Immature natural killer cell (primary cell): ENCODE measurements around the gene UBE2J2. TPM values are rescaled to one million over a fixed set of nuclear protein-coding genes. Genes with fewer than 3 reads are reported as not detected.

Source experiments
- DNase-seq, 3 donors: peaks; one replicate each; pipeline ENCODE4 v3.0.0; 2022; ENCODE audit warnings: mixed read lengths in 1 of 3
- H3K27ac Mint-ChIP-seq, 6 donors: one replicate each; pipeline ENCODE4 v1.8.0; 2020; ENCODE audit warnings: mixed read lengths in 6 of 6, mild to moderate bottlenecking in 5 of 6, inconsistent platforms in 4 of 6, moderate library complexity in 3 of 6
- H3K27me3 Mint-ChIP-seq, 3 donors: one replicate each; pipeline ENCODE4 v1.8.0; 2020 to 2021; ENCODE audit warnings: low read depth in 3 of 3, mild to moderate bottlenecking in 3 of 3, mixed read lengths in 3 of 3, moderate library complexity in 3 of 3, inconsistent platforms in 1 of 3
- H3K36me3 Mint-ChIP-seq, 3 donors: one replicate each; pipeline ENCODE4 v1.8.0; 2020; ENCODE audit warnings: mixed read lengths in 3 of 3, inconsistent platforms in 2 of 3, mild to moderate bottlenecking in 2 of 3
- H3K4me1 Mint-ChIP-seq, 2 donors: one replicate each; pipeline ENCODE4 v1.8.0; 2020; ENCODE audit warnings: inconsistent platforms in 2 of 2, mild to moderate bottlenecking in 2 of 2, mixed read lengths in 2 of 2, moderate library complexity in 1 of 2
- H3K4me3 Mint-ChIP-seq, 5 donors: one replicate each; pipeline ENCODE4 v1.8.0; 2020; ENCODE audit warnings: mild to moderate bottlenecking in 5 of 5, mixed read lengths in 5 of 5, inconsistent platforms in 3 of 5, moderate library complexity in 3 of 5
- H3K9me3 Mint-ChIP-seq, 6 donors: one replicate each; pipeline ENCODE4 v1.8.0; 2020; ENCODE audit warnings: mild to moderate bottlenecking in 6 of 6, mixed read lengths in 6 of 6, inconsistent platforms in 4 of 6, moderate library complexity in 3 of 6
- polyA plus RNA-seq, 3 donors: library from polyadenylated mRNA; unstranded; fragments of 300-500 nt; fragmentation: Illumina TruSeq; gene quantifications; one replicate each; pipeline ENCODE4 v1.2.3, GENCODE V29; 2021

Gene UBE2J2
- polyA plus RNA-seq, 3 donors from 2014 or later, result 77.8 to 105 (median 83.9) TPM

DNA sequence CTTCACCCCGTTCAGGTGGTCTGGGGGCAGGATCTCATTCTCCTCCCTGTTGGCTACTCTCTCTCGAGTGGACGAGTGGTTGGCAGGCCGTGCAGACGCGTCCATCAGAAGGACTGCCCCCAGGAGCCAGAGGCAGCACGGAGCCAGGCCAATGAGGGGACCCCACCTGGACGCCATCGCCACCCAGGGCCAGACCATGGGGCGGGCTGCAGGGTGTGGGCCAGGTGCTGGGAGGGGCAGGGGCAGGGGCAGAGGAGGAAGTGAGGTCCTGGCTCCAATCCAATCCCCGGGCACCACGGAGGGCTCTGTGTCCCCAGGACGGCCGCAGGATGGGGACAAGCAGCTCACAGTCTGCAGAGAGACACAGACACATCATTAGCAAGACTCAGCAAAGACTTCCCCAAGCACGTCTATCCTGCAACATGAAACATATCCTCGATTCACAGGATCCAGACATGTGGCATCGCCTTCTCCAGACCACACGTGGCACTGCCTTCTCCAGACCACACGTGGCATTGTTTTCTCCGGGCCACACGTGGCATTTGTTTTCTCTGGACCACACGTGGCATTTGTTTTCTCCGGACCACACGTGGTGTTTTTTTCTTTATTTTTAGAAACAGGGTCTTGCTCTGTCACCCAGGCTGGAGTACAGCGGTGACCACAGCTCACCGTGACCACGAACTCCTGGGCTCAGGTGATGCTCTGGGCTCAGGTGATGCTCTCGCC, 44.9 kb downstream of the UBE2J2 start:
- peaks cover 8 to 24% (median 8%) of the 10 kb centered on the region in 3 donors for H3K27me3 Mint-ChIP-seq
- peak overlapping the region in 1 of 5 donors; percentile 92 for H3K4me3 Mint-ChIP-seq
- no peaks in the 10 kb centered on the region for H3K9me3 Mint-ChIP-seq
- no peak for DNase-seq
- peaks cover 9 to 15% (median 9%) of the 10 kb centered on the region in 3 donors for H3K36me3 Mint-ChIP-seq
- H3K27ac Mint-ChIP-seq, result peak overlapping the region in 1 of 6 donors; percentile 26
- H3K4me1 Mint-ChIP-seq, result peaks cover 38 to 49% of the 10 kb centered on the region in 2 donors

- Mint-ChIP-seq H3K27ac (no peak overlapping the region), H3K9me3 (no peaks in the 10 kb centered on the region), H3K4me1 (peaks cover 38 to 46% of the 10 kb centered on the region in 2 donors), H3K36me3 (peaks cover 10 to 13% (median 11%) of the 10 kb centered on the region in 3 donors), H3K27me3 (peaks cover 5 to 19% (median 5%) of the 10 kb centered on the region in 3 donors), H3K4me3 (no peak overlapping the region)
- DNase-seq, result no peak
Measured at GRCh38 chr1:1228187-1228586, 45.5 kb downstream of the UBE2J2 start.

DNA sequence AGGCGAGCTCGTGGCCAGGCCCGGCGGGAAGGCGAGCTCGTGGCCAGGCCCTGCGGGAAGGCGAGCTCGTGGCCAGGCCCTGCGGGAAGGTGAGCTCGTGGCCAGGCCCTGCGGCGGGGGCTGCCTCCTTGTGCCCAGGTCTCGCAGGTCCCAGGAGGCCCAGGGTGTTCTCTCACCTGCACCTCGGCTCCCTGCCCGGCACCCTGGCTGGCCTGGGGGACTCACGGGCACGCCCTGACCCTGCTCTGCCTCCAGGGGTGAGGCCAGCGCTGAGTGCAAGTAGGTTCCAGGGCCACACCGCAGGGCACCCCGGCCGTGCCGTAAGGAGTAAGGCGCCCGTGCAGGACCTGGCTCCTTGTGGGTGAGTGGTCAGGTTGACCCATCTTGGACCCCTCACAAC, 46.3 kb downstream of the UBE2J2 start:
- Mint-ChIP-seq H3K27ac (no peak overlapping the region), H3K27me3 (peaks cover 5 to 24% (median 7%) of the 10 kb centered on the region in 3 donors), H3K9me3 (no peaks in the 10 kb centered on the region), H3K4me3 (no peak overlapping the region), H3K4me1 (peaks cover 46 to 53% of the 10 kb centered on the region in 2 donors), H3K36me3 (peaks cover 15 to 18% (median 17%) of the 10 kb centered on the region in 3 donors)
- DNase-seq, result no peak

- no peaks in the 10 kb centered on the region for H3K9me3 Mint-ChIP-seq
- peaks cover 15 to 20% (median 19%) of the 10 kb centered on the region in 3 donors for H3K36me3 Mint-ChIP-seq
- DNase-seq, result no peak
- H3K27me3 Mint-ChIP-seq, result peaks cover 7 to 27% (median 9%) of the 10 kb centered on the region in 3 donors
- no peak overlapping the region for H3K4me3 Mint-ChIP-seq
- H3K27ac Mint-ChIP-seq, result peak overlapping the region in 1 of 6 donors; percentile 13
- peaks cover 51 to 60% of the 10 kb centered on the region in 2 donors for H3K4me1 Mint-ChIP-seq
Measured at GRCh38 chr1:1226566-1227362, 46.9 kb downstream of the UBE2J2 start.

DNA sequence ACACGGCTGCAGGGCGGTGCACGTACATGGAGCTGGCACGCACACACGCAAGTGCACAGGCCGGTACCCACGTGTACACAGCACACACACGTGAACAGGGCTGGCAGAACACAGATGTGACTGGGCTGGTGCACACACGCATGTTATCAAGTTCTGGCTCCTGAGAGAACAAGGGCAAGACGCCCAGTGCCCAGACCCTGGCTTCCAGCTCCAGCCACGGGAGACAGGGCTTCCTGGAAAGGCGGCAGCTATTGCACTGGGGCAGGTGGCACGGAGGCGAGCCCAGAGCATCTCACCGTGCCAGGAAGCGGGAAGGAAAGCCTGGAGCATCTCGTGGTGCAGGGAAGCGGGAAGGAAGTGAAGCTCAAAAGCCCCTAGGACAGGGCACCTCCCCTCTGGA, 47.7 kb downstream of the UBE2J2 start:
- Mint-ChIP-seq H3K4me1 (peaks cover 54 to 65% of the 10 kb centered on the region in 2 donors), H3K27me3 (peaks cover 4 to 23% (median 5%) of the 10 kb centered on the region in 3 donors), H3K4me3 (peak overlapping the region in 1 of 5 donors; percentile 60), H3K27ac (peak overlapping the region in 3 of 6 donors; percentile 1 to 87 (median 69)), H3K9me3 (no peaks in the 10 kb centered on the region), H3K36me3 (peaks cover 15 to 22% (median 21%) of the 10 kb centered on the region in 3 donors)
- no peak for DNase-seq

- H3K27ac Mint-ChIP-seq, result peak overlapping the region in 4 of 6 donors; percentile 1 to 87 (median 51)
- peaks cover 4 to 19% (median 5%) of the 10 kb centered on the region in 3 donors for H3K27me3 Mint-ChIP-seq
- peaks cover 15 to 22% (median 21%) of the 10 kb centered on the region in 3 donors for H3K36me3 Mint-ChIP-seq
- H3K4me1 Mint-ChIP-seq, result peaks cover 54 to 65% of the 10 kb centered on the region in 2 donors
- no peaks in the 10 kb centered on the region for H3K9me3 Mint-ChIP-seq
- H3K4me3 Mint-ChIP-seq, result peak overlapping the region in 1 of 5 donors; percentile 60
- DNase-seq, result no peak
Measured at GRCh38 chr1:1225238-1225845, 48.3 kb downstream of the UBE2J2 start.

- Mint-ChIP-seq H3K9me3 (no peaks in the 10 kb centered on the region), H3K27ac (peak overlapping the region in 1 of 6 donors; percentile 16), H3K36me3 (peaks cover 15 to 22% (median 18%) of the 10 kb centered on the region in 3 donors), H3K27me3 (peaks cover 4 to 19% (median 5%) of the 10 kb centered on the region in 3 donors), H3K4me1 (peaks cover 51 to 52% of the 10 kb centered on the region in 2 donors), H3K4me3 (peak overlapping the region in 1 of 5 donors; percentile 24)
- DNase-seq, result no peak
Measured at GRCh38 chr1:1223891-1224290, 49.8 kb downstream of the UBE2J2 start.

DNA sequence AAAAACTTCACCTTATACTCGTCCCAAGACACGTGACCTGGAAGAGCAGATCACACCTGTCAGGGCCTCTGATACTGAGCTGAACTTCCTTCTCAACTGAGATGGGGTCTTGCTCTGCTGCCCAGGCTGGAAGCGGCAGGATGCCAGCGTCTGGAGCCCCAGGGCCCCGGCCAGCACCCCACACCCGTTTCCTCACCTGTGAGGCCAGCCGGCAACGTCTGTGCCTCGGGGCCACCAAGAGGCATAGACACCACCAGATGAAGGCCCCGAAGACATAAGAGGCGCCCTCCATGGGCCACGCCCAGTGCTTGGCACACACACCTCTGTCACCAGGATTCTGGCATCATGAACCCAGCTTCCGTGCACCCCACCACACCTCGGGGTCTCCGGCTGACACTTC, 50.3 kb downstream of the UBE2J2 start:
- peak overlapping the region; percentile 93 to 97 (median 94) for H3K27ac Mint-ChIP-seq
- peaks cover 15 to 22% (median 18%) of the 10 kb centered on the region in 3 donors for H3K36me3 Mint-ChIP-seq
- H3K4me3 Mint-ChIP-seq, result peak overlapping the region in 4 of 5 donors; percentile 68 to 79 (median 76)
- no peaks in the 10 kb centered on the region for H3K9me3 Mint-ChIP-seq
- peaks cover 4 to 18% (median 5%) of the 10 kb centered on the region in 3 donors for H3K27me3 Mint-ChIP-seq
- peaks cover 49 to 51% of the 10 kb centered on the region in 2 donors for H3K4me1 Mint-ChIP-seq
- no peak for DNase-seq

GRCh38 chr1:1222575-1223225, 51.0 kb downstream of the UBE2J2 start:
- Mint-ChIP-seq H3K27me3 (peaks cover 4 to 22% (median 5%) of the 10 kb centered on the region in 3 donors), H3K36me3 (peaks cover 15 to 26% (median 18%) of the 10 kb centered on the region in 3 donors), H3K9me3 (no peaks in the 10 kb centered on the region), H3K4me1 (peaks cover 49 to 55% of the 10 kb centered on the region in 2 donors), H3K4me3 (peak overlapping the region; percentile 68 to 83 (median 78)), H3K27ac (peak overlapping the region; percentile 93 to 97 (median 94))
- peak in 2 of 3 donors; percentile 40 for DNase-seq

- Mint-ChIP-seq H3K36me3 (peaks cover 15 to 26% (median 18%) of the 10 kb centered on the region in 3 donors), H3K27ac (peak overlapping the region; percentile 93 to 97 (median 94))
Measured at GRCh38 chr1:1221887-1222574, 51.6 kb downstream of the UBE2J2 start.

DNA sequence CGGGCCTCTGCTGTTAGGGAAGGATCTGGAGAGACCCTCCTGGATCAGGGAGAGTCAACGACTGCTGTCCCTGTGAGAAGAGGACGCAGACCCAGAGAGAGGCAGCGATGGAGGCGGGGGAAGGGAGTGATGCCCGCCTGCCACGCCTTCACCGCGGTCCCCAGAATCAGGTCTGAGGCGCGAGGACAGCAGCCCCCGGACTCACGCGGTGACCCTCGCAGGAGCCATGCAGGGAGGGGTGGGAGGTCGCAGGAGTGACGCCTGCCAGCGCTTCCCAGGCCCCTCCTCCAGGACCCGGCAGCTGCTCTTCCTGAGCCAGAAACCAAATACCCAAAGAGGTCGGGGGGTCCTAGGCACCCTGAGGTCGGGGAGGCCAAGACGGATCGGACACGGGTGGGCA, 53.5 kb downstream of the UBE2J2 start:
- H3K4me1 Mint-ChIP-seq, result peaks cover 51 to 67% of the 10 kb centered on the region in 2 donors
- peak overlapping the region; percentile 84 to 97 (median 94) for H3K27ac Mint-ChIP-seq

More at GRCh38 chr1:1221887-1222574, 51.6 kb downstream of the UBE2J2 start:
- H3K4me3 Mint-ChIP-seq, result peak overlapping the region; percentile 78 to 83 (median 81)
- H3K9me3 Mint-ChIP-seq, result no peaks in the 10 kb centered on the region
- H3K27me3 Mint-ChIP-seq, result peaks cover 6 to 28% (median 6%) of the 10 kb centered on the region in 3 donors
- H3K4me1 Mint-ChIP-seq, result peaks cover 49 to 59% of the 10 kb centered on the region in 2 donors
- DNase-seq, result peak; percentile 80 to 84 (median 82)

GRCh38 chr1:1219341-1219740, 54.3 kb downstream of the UBE2J2 start:
- Mint-ChIP-seq H3K4me3 (no peak overlapping the region), H3K36me3 (peaks cover 7 to 22% (median 16%) of the 10 kb centered on the region in 3 donors), H3K27me3 (peaks cover 14 to 36% (median 17%) of the 10 kb centered on the region in 3 donors), H3K27ac (peak overlapping the region in 4 of 6 donors; percentile 62 to 87 (median 76)), H3K4me1 (peaks cover 53 to 76% of the 10 kb centered on the region in 2 donors), H3K9me3 (no peaks in the 10 kb centered on the region)
- DNase-seq, result no peak

More for the DNA sequence above, 53.5 kb downstream of the UBE2J2 start:
- peaks cover 10 to 26% (median 20%) of the 10 kb centered on the region in 3 donors for H3K36me3 Mint-ChIP-seq
- DNase-seq, result no peak
- peaks cover 11 to 34% (median 14%) of the 10 kb centered on the region in 3 donors for H3K27me3 Mint-ChIP-seq
- no peaks in the 10 kb centered on the region for H3K9me3 Mint-ChIP-seq
- peak overlapping the region; percentile 5 to 53 (median 21) for H3K4me3 Mint-ChIP-seq
